ENCODE results near the gene RBM39. TPM values are rescaled to one million over a fixed set of nuclear protein-coding genes. Genes with fewer than 3 reads are reported as not detected.
"Not testable (repeated sequence)": the region's sequence is repeated elsewhere in the genome, so short reads cannot be mapped to it uniquely, and the experiment has no call there.

RBM39 gene
- polyA plus RNA-seq, 3 donors = 89.5 to 209 (median 98.0) TPM

- peak; percentile 86 to 93 (median 90) for DNase-seq
- intact Hi-C loops (cut with micrococcal nuclease) = no loop called here
- H3K4me1 ChIP-seq (ENCODE audit: control insufficient read depth in 1 of 2, insufficient read depth in 2 of 2, low read length in 2 of 2) = peaks cover 51 to 57% of the 10 kb centered on the region in 2 donors
- no peaks in the 10 kb centered on the region for H4K20me1 ChIP-seq (ENCODE audit: insufficient read depth, low read length)
- Mint-ChIP-seq H3K4me3 (peak overlapping the region; percentile 73 to 94), H3K4me1 (peaks cover 46% of the 10 kb centered on the region), H3K9me3 (peaks cover 0 to 4% (median 3%) of the 10 kb centered on the region in 7 donors), H3K36me3 (peaks cover 4 to 6% of the 10 kb centered on the region in 2 donors), H3K27me3 (ENCODE audit: low read depth in 3 of 3) (peaks cover 0 to 4% (median 3%) of the 10 kb centered on the region in 3 donors), H3K27ac (peak overlapping the region; percentile 98 to 100 (median 99))
- H3K36me3 ChIP-seq (replicated peaks in 1 of 2; ENCODE audit: control insufficient read depth in 1 of 2, insufficient read depth in 2 of 2, low read length in 2 of 2) = no peaks in the 10 kb centered on the region
- peak overlapping the region; percentile 53 for H3K9ac ChIP-seq (ENCODE audit: insufficient read depth, low read length, poor library complexity, severe bottlenecking)
- H3K79me2 ChIP-seq (ENCODE audit: insufficient read depth, low read length) = peaks cover 11% of the 10 kb centered on the region
- no peaks in the 10 kb centered on the region for H3K27me3 ChIP-seq (ENCODE audit: control insufficient read depth in 2 of 2, insufficient read depth in 2 of 2, low read length in 2 of 2)
- no peaks in the 10 kb centered on the region for H3K9me3 ChIP-seq (replicated peaks in 1 of 2; ENCODE audit: control insufficient read depth in 1 of 2, insufficient read depth in 1 of 2, low read length in 2 of 2)
- H2AFZ ChIP-seq (ENCODE audit: insufficient read depth, low read depth, low read length, poor library complexity, severe bottlenecking) = peak overlapping the region; percentile 54
- no peak for TF ChIP-seq CTCF (IDR thresholded peaks at IDR 0.05)
- WGBS (ENCODE audit: insufficient coverage) = 20% methylated on average over 1 of the region's 12 CpGs
- H3K4me2 ChIP-seq (replicated peaks; ENCODE audit: extremely low read depth, low read length, poor library complexity, severe bottlenecking) = peak overlapping the region; percentile 63
- peak overlapping the region in 1 of 3 experiments; percentile 57 for H3K4me3 ChIP-seq (replicated peaks in 1 of 3; ENCODE audit: low read depth in 2 of 3, low read length in 3 of 3)
- peak overlapping the region; percentile 83 to 95 for H3K27ac ChIP-seq (ENCODE audit: low read depth in 1 of 2, low read length in 2 of 2)
These were observed 25.8 kb upstream of the RBM39 start for GRCh38 chr20:35767683-35768481.

- Histone ChIP-seq H3K36me3 (replicated peaks in 1 of 2; ENCODE audit: control insufficient read depth in 1 of 2, insufficient read depth in 2 of 2, low read length in 2 of 2) (no peaks in the 10 kb centered on the region), H3K27ac (ENCODE audit: low read depth in 1 of 2, low read length in 2 of 2) (peak overlapping the region; percentile 35 to 95), H3K79me2 (ENCODE audit: insufficient read depth, low read length) (peaks cover 3% of the 10 kb centered on the region), H4K20me1 (ENCODE audit: insufficient read depth, low read length) (no peaks in the 10 kb centered on the region), H3K9me3 (replicated peaks in 1 of 2; ENCODE audit: control insufficient read depth in 1 of 2, insufficient read depth in 1 of 2, low read length in 2 of 2) (no peaks in the 10 kb centered on the region), H3K27me3 (ENCODE audit: control insufficient read depth in 2 of 2, insufficient read depth in 2 of 2, low read length in 2 of 2) (no peaks in the 10 kb centered on the region), H3K9ac (ENCODE audit: insufficient read depth, low read length, poor library complexity, severe bottlenecking) (no peak overlapping the region), H3K4me3 (replicated peaks in 1 of 3; ENCODE audit: low read depth in 2 of 3, low read length in 3 of 3) (no peak overlapping the region), H2AFZ (ENCODE audit: insufficient read depth, low read depth, low read length, poor library complexity, severe bottlenecking) (no peak overlapping the region), H3K4me1 (ENCODE audit: control insufficient read depth in 1 of 2, insufficient read depth in 2 of 2, low read length in 2 of 2) (peaks cover 45 to 50% of the 10 kb centered on the region in 2 donors), H3K4me2 (replicated peaks; ENCODE audit: extremely low read depth, low read length, poor library complexity, severe bottlenecking) (no peak overlapping the region)
- intact Hi-C loops (cut with micrococcal nuclease) = no loop called here
- Mint-ChIP-seq H3K36me3 (peaks cover 4 to 6% of the 10 kb centered on the region in 2 donors), H3K4me1 (peaks cover 42% of the 10 kb centered on the region), H3K9me3 (peaks cover 0 to 4% (median 3%) of the 10 kb centered on the region in 7 donors), H3K4me3 (no peak overlapping the region), H3K27me3 (ENCODE audit: low read depth in 3 of 3) (peaks cover 0 to 4% (median 3%) of the 10 kb centered on the region in 3 donors), H3K27ac (peak overlapping the region in 6 of 7 donors; percentile 79 to 100 (median 99))
- 67% methylated on average over 1 of the region's 4 CpGs for WGBS (ENCODE audit: insufficient coverage)
- DNase-seq = no peak
- TF ChIP-seq CTCF (IDR thresholded peaks at IDR 0.05) = no peak
These were observed 24.8 kb upstream of the RBM39 start for GRCh38 chr20:35766843-35767242.

- intact Hi-C loops (cut with micrococcal nuclease); H3K9me3 ChIP-seq (replicated peaks in 1 of 2; ENCODE audit: control insufficient read depth in 1 of 2, insufficient read depth in 1 of 2, low read length in 2 of 2); H4K20me1 ChIP-seq (ENCODE audit: insufficient read depth, low read length); H3K27me3 ChIP-seq (ENCODE audit: control insufficient read depth in 2 of 2, insufficient read depth in 2 of 2, low read length in 2 of 2); H3K4me3 ChIP-seq (replicated peaks in 1 of 3; ENCODE audit: low read depth in 2 of 3, low read length in 3 of 3); H3K36me3 ChIP-seq (replicated peaks in 1 of 2; ENCODE audit: control insufficient read depth in 1 of 2, insufficient read depth in 2 of 2, low read length in 2 of 2); H3K9me3 Mint-ChIP-seq; H3K27ac Mint-ChIP-seq; H3K27ac ChIP-seq (ENCODE audit: low read depth in 1 of 2, low read length in 2 of 2); H3K4me2 ChIP-seq (replicated peaks; ENCODE audit: extremely low read depth, low read length, poor library complexity, severe bottlenecking); H3K9ac ChIP-seq (ENCODE audit: insufficient read depth, low read length, poor library complexity, severe bottlenecking); H3K79me2 ChIP-seq (ENCODE audit: insufficient read depth, low read length); H3K36me3 Mint-ChIP-seq; DNase-seq; H3K4me3 Mint-ChIP-seq; H2AFZ ChIP-seq (ENCODE audit: insufficient read depth, low read depth, low read length, poor library complexity, severe bottlenecking); H3K27me3 Mint-ChIP-seq (ENCODE audit: low read depth in 3 of 3): not testable (repeated sequence)
- WGBS (ENCODE audit: insufficient coverage) = 100% methylated on average over 1 of the region's 2 CpGs
- H3K4me1 Mint-ChIP-seq = peaks cover 29% of the 10 kb centered on the region
- H3K4me1 ChIP-seq (ENCODE audit: control insufficient read depth in 1 of 2, insufficient read depth in 2 of 2, low read length in 2 of 2) = peaks cover 32 to 33% of the 10 kb centered on the region in 2 donors
These were observed 22.9 kb upstream of the RBM39 start for GRCh38 chr20:35764936-35765335.

All from CD14-positive monocyte (primary cell).